Measurements from ENCODE around the gene GALNT10.

GALNT10 gene

DNA sequence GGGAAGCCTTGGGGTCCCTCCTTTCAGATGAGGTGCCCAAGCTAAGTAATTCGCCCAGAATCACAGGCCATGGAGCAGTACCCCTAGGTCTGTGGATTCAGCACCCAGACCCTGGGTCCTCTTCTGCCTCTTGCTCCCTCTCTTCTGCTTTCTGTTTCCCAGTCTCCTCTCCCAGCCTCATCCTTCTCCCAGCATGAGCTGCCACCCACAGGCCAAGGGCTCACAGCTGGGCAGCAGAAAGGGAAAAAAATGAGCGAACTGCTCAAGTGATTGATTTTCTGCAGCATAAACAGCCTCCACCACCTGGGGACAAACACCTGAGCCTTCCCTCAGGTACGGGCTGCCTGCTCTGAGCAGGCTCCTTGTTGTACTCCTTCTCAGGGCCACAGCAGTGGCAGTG, 141.4 kb downstream of the GALNT10 start:
- Histone ChIP-seq H3K4me3 (ENCODE audit: insufficient read length, low read depth) (no peak overlapping the region), H3K9me3 (ENCODE audit: insufficient read depth, low read length) (no peaks in the 10 kb centered on the region)
- DNase-seq (ENCODE audit: low read depth, low spot score), result no peak

GRCh38 chr5:154332451-154332850, 141.9 kb downstream of the GALNT10 start:
- no peak overlapping the region for H3K4me3 ChIP-seq (ENCODE audit: insufficient read length, low read depth)
- TF ChIP-seq YY1 (IDR thresholded peaks at IDR 0.05; ENCODE audit: insufficient read depth, insufficient read length), result no peak
- no peak for TF ChIP-seq ZNF274 (IDR thresholded peaks at IDR 0.05; ENCODE audit: low read depth, low read length)
- TF ChIP-seq SUZ12 (IDR thresholded peaks at IDR 0.05; ENCODE audit: extremely low read depth, insufficient read depth, insufficient read length), result no peak
- peaks cover 3% of the 10 kb centered on the region for H3K36me3 ChIP-seq (ENCODE audit: insufficient read depth, insufficient read length, low read length)
- H3K9me3 ChIP-seq (ENCODE audit: insufficient read depth, low read length), result no peaks in the 10 kb centered on the region
- no peak for DNase-seq (ENCODE audit: low read depth, low spot score)
- H3K9ac ChIP-seq (ENCODE audit: insufficient read length, low read depth), result no peak overlapping the region
- H3K4me1 ChIP-seq (ENCODE audit: insufficient read depth, insufficient read length), result peaks cover 5% of the 10 kb centered on the region
- H3K27me3 ChIP-seq (ENCODE audit: insufficient read depth, insufficient read length), result no peaks in the 10 kb centered on the region

More for the DNA sequence above, 141.4 kb downstream of the GALNT10 start:
- H3K36me3 ChIP-seq (ENCODE audit: insufficient read depth, insufficient read length, low read length), result peaks cover 3% of the 10 kb centered on the region
- peaks cover 5% of the 10 kb centered on the region for H3K4me1 ChIP-seq (ENCODE audit: insufficient read depth, insufficient read length)
- no peaks in the 10 kb centered on the region for H3K27me3 ChIP-seq (ENCODE audit: insufficient read depth, insufficient read length)
- H3K9ac ChIP-seq (ENCODE audit: insufficient read length, low read depth), result no peak overlapping the region
- no peak for TF ChIP-seq SUZ12 (IDR thresholded peaks at IDR 0.05; ENCODE audit: extremely low read depth, insufficient read depth, insufficient read length)
- TF ChIP-seq YY1 (IDR thresholded peaks at IDR 0.05; ENCODE audit: insufficient read depth, insufficient read length), result no peak
- no peak for TF ChIP-seq ZNF274 (IDR thresholded peaks at IDR 0.05; ENCODE audit: low read depth, low read length)

DNA sequence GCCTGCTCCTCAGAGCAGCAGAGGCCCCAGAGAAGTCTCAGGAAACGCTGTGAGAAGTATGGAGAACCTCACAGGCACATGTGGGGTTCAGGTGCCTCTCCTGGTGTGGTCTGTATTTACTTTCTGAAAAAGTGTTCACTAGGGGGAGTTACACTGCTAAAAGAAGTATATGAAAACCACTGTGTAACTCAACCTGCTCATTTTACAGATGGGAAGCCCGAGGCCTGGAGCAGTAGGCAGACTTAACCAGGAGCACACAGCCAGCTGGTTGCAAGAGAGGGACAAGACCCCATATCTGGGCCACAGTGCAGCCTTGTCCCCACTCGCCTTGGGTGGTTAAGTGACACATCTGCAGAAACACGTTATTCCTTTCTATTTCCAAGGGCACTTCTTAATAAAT, 142.5 kb downstream of the GALNT10 start:
- peaks cover 3% of the 10 kb centered on the region for H3K36me3 ChIP-seq (ENCODE audit: insufficient read depth, insufficient read length, low read length)
- H3K9me3 ChIP-seq (ENCODE audit: insufficient read depth, low read length), result no peaks in the 10 kb centered on the region
- no peak for DNase-seq (ENCODE audit: low read depth, low spot score)
- TF ChIP-seq ZNF274 (IDR thresholded peaks at IDR 0.05; ENCODE audit: low read depth, low read length), result no peak
- no peak for TF ChIP-seq SUZ12 (IDR thresholded peaks at IDR 0.05; ENCODE audit: extremely low read depth, insufficient read depth, insufficient read length)
- no peak for TF ChIP-seq YY1 (IDR thresholded peaks at IDR 0.05; ENCODE audit: insufficient read depth, insufficient read length)
- no peak overlapping the region for H3K9ac ChIP-seq (ENCODE audit: insufficient read length, low read depth)
- no peak overlapping the region for H3K4me3 ChIP-seq (ENCODE audit: insufficient read length, low read depth)
- H3K4me1 ChIP-seq (ENCODE audit: insufficient read depth, insufficient read length), result peaks cover 5% of the 10 kb centered on the region
- no peaks in the 10 kb centered on the region for H3K27me3 ChIP-seq (ENCODE audit: insufficient read depth, insufficient read length)

DNA sequence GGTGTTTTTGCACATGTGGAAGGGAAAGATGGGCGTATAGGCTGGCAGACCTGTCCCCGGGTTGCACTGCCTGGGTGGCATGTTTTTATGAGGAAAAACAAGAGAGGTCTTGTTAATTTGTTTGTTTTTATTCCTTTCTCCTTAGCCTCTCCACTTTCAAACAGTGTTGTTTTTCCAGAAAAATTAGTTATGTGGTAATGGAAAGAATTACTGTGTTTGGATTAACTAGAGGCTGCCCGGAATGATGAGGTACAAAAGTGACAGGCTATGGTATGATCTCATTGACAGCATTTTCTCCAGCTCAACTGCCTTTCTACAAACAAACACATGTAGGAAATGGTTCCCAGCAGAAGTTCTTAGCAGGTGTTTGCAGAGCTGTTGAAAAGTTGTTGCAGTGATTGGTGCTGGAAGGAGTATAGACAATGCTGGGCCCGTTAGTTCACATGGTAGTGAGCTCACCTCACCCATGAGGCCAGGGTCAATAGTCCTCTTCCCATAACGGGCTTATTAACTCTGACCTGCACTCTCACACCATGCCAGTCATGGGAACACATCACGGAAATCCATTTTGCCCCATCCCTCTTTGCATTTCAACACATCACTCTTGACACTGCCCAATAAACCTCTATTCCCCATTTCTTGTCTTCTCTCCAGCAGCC, 144.0 kb downstream of the GALNT10 start:
- TF ChIP-seq YY1 (IDR thresholded peaks at IDR 0.05; ENCODE audit: insufficient read depth, insufficient read length) (no peak), SUZ12 (IDR thresholded peaks at IDR 0.05; ENCODE audit: extremely low read depth, insufficient read depth, insufficient read length) (no peak), ZNF274 (IDR thresholded peaks at IDR 0.05; ENCODE audit: low read depth, low read length) (no peak)
- Histone ChIP-seq H3K36me3 (ENCODE audit: insufficient read depth, insufficient read length, low read length) (peaks cover 2% of the 10 kb centered on the region), H3K4me3 (ENCODE audit: insufficient read length, low read depth) (no peak overlapping the region), H3K9me3 (ENCODE audit: insufficient read depth, low read length) (no peaks in the 10 kb centered on the region), H3K9ac (ENCODE audit: insufficient read length, low read depth) (no peak overlapping the region), H3K27me3 (ENCODE audit: insufficient read depth, insufficient read length) (no peaks in the 10 kb centered on the region), H3K4me1 (ENCODE audit: insufficient read depth, insufficient read length) (peaks cover 5% of the 10 kb centered on the region)
- DNase-seq (ENCODE audit: low read depth, low spot score), result no peak

DNA sequence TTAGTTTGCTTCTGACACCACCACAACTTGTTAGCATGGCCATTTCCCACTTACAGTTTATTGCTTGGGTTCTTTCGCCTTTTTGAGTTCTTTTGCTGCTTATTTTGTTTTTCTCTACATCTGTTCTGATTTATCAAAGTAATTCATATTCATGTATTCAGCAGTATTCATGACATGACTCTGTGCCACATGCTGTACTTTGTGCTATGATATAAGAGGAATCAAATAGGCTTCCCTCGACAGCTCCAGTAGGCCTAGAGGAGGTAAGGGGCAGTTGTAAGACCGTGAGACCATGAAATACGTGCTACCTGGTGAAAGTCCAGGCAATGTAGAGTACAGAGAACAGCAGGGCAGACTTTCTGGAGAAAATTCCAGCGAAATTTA, 144.5 kb downstream of the GALNT10 start:
- DNase-seq (ENCODE audit: low read depth, low spot score), result no peak
- Histone ChIP-seq H3K4me1 (ENCODE audit: insufficient read depth, insufficient read length) (peaks cover 5% of the 10 kb centered on the region), H3K36me3 (ENCODE audit: insufficient read depth, insufficient read length, low read length) (no peaks in the 10 kb centered on the region), H3K4me3 (ENCODE audit: insufficient read length, low read depth) (no peak overlapping the region), H3K9ac (ENCODE audit: insufficient read length, low read depth) (no peak overlapping the region), H3K27me3 (ENCODE audit: insufficient read depth, insufficient read length) (no peaks in the 10 kb centered on the region), H3K9me3 (ENCODE audit: insufficient read depth, low read length) (no peaks in the 10 kb centered on the region)
- TF ChIP-seq ZNF274 (IDR thresholded peaks at IDR 0.05; ENCODE audit: low read depth, low read length) (no peak), SUZ12 (IDR thresholded peaks at IDR 0.05; ENCODE audit: extremely low read depth, insufficient read depth, insufficient read length) (no peak), YY1 (IDR thresholded peaks at IDR 0.05; ENCODE audit: insufficient read depth, insufficient read length) (no peak)

GRCh38 chr5:154341620-154342019, 151.1 kb downstream of the GALNT10 start:
- no peak overlapping the region for H3K9ac ChIP-seq (ENCODE audit: insufficient read length, low read depth)
- H3K36me3 ChIP-seq (ENCODE audit: insufficient read depth, insufficient read length, low read length), result no peaks in the 10 kb centered on the region
- no peaks in the 10 kb centered on the region for H3K4me1 ChIP-seq (ENCODE audit: insufficient read depth, insufficient read length)
- H3K9me3 ChIP-seq (ENCODE audit: insufficient read depth, low read length), result no peaks in the 10 kb centered on the region
- H3K27me3 ChIP-seq (ENCODE audit: insufficient read depth, insufficient read length), result no peaks in the 10 kb centered on the region
- TF ChIP-seq YY1 (IDR thresholded peaks at IDR 0.05; ENCODE audit: insufficient read depth, insufficient read length), result no peak
- no peak for TF ChIP-seq SUZ12 (IDR thresholded peaks at IDR 0.05; ENCODE audit: extremely low read depth, insufficient read depth, insufficient read length)
- no peak for TF ChIP-seq ZNF274 (IDR thresholded peaks at IDR 0.05; ENCODE audit: low read depth, low read length)
- H3K4me3 ChIP-seq (ENCODE audit: insufficient read length, low read depth), result no peak overlapping the region
- DNase-seq (ENCODE audit: low read depth, low spot score), result no peak

- DNase-seq (ENCODE audit: low read depth, low spot score), result no peak
- Histone ChIP-seq H3K4me1 (ENCODE audit: insufficient read depth, insufficient read length) (no peaks in the 10 kb centered on the region), H3K9me3 (ENCODE audit: insufficient read depth, low read length) (no peaks in the 10 kb centered on the region), H3K4me3 (ENCODE audit: insufficient read length, low read depth) (no peak overlapping the region), H3K9ac (ENCODE audit: insufficient read length, low read depth) (no peak overlapping the region), H3K27me3 (ENCODE audit: insufficient read depth, insufficient read length) (no peaks in the 10 kb centered on the region), H3K36me3 (ENCODE audit: insufficient read depth, insufficient read length, low read length) (no peaks in the 10 kb centered on the region)
- no peak for TF ChIP-seq ZNF274 (IDR thresholded peaks at IDR 0.05; ENCODE audit: low read depth, low read length)
- no peak for TF ChIP-seq YY1 (IDR thresholded peaks at IDR 0.05; ENCODE audit: insufficient read depth, insufficient read length)
- TF ChIP-seq SUZ12 (IDR thresholded peaks at IDR 0.05; ENCODE audit: extremely low read depth, insufficient read depth, insufficient read length), result no peak
Observed at GRCh38 chr5:154342211-154342610, 151.7 kb downstream of the GALNT10 start.

Data from NT2/D1 (cell line).